ENCODE data around the gene TRIP13.
"Not testable (repeated sequence)": the region's sequence is repeated elsewhere in the genome, so short reads cannot be mapped to it uniquely, and the experiment has no call there.

TRIP13 gene

GRCh38 chr5:923281-923873 is 30.7 kb downstream of the TRIP13 start:
- no peak overlapping the region for H3K4me3 ChIP-seq (ENCODE audit: low read depth, low read length)
- peak; percentile 91 for TF ChIP-seq CTCF (IDR thresholded peaks at IDR 0.05; ENCODE audit: low read depth, low read length)

GRCh38 chr5:926417-927171 is 33.9 kb downstream of the TRIP13 start:
- no peak for TF ChIP-seq CTCF (IDR thresholded peaks at IDR 0.05; ENCODE audit: low read depth, low read length)
- H3K4me3 ChIP-seq (ENCODE audit: low read depth, low read length): no peak overlapping the region

GRCh38 chr5:927172-928015 is 34.7 kb downstream of the TRIP13 start:
- no peak overlapping the region for H3K4me3 ChIP-seq (ENCODE audit: low read depth, low read length)
- no peak for TF ChIP-seq CTCF (IDR thresholded peaks at IDR 0.05; ENCODE audit: low read depth, low read length)

- not testable (repeated sequence) for H3K4me3 ChIP-seq (ENCODE audit: low read depth, low read length)
Measured at GRCh38 chr5:929182-929581, 36.5 kb downstream of the TRIP13 start.

GRCh38 chr5:929596-929995 is 36.9 kb downstream of the TRIP13 start:
- no peak for TF ChIP-seq CTCF (IDR thresholded peaks at IDR 0.05; ENCODE audit: low read depth, low read length)
- no peak overlapping the region for H3K4me3 ChIP-seq (ENCODE audit: low read depth, low read length)

GRCh38 chr5:930866-931265 is 38.2 kb downstream of the TRIP13 start:
- no peak overlapping the region for H3K4me3 ChIP-seq (ENCODE audit: low read depth, low read length)
- no peak for TF ChIP-seq CTCF (IDR thresholded peaks at IDR 0.05; ENCODE audit: low read depth, low read length)

GRCh38 chr5:931570-932145 is 39.0 kb downstream of the TRIP13 start:
- TF ChIP-seq CTCF (IDR thresholded peaks at IDR 0.05; ENCODE audit: low read depth, low read length): no peak
- H3K4me3 ChIP-seq (ENCODE audit: low read depth, low read length): no peak overlapping the region

Data from WI38 (cell line).